ENCODE data around the gene ARL15.

The ARL15 gene

GRCh38 chr5:54285686-54286085 is 24.7 kb downstream of the ARL15 start:
- DNase-seq (ENCODE audit: low read depth), result no peak

- no peak for DNase-seq (ENCODE audit: low read depth)
Observed at GRCh38 chr5:54284586-54284985, 25.8 kb downstream of the ARL15 start.

GRCh38 chr5:54282876-54283275 is 27.5 kb downstream of the ARL15 start:
- no peak for DNase-seq (ENCODE audit: low read depth)

GRCh38 chr5:54281960-54282692 is 28.2 kb downstream of the ARL15 start:
- DNase-seq (ENCODE audit: low read depth), result no peak

- DNase-seq (ENCODE audit: low read depth), result no peak
Observed at GRCh38 chr5:54279960-54280359, 30.4 kb downstream of the ARL15 start.

- DNase-seq (ENCODE audit: low read depth), result no peak
Observed at GRCh38 chr5:54278979-54279717, 31.2 kb downstream of the ARL15 start.

GRCh38 chr5:54278036-54278830 is 32.1 kb downstream of the ARL15 start:
- DNase-seq (ENCODE audit: low read depth), result no peak

GRCh38 chr5:54276048-54276447 is 34.3 kb downstream of the ARL15 start:
- no peak for DNase-seq (ENCODE audit: low read depth)

GRCh38 chr5:54275361-54275760 is 35.0 kb downstream of the ARL15 start:
- DNase-seq (ENCODE audit: low read depth), result no peak

GRCh38 chr5:54274944-54275343 is 35.4 kb downstream of the ARL15 start:
- no peak for DNase-seq (ENCODE audit: low read depth)

GRCh38 chr5:54273715-54274114 is 36.7 kb downstream of the ARL15 start:
- no peak for DNase-seq (ENCODE audit: low read depth)

GRCh38 chr5:54272746-54273145 is 37.6 kb downstream of the ARL15 start:
- no peak for DNase-seq (ENCODE audit: low read depth)

- no peak for DNase-seq (ENCODE audit: low read depth)
Observed at GRCh38 chr5:54270326-54270725, 40.0 kb downstream of the ARL15 start.

GRCh38 chr5:54264574-54264973 is 45.8 kb downstream of the ARL15 start:
- no peak for DNase-seq (ENCODE audit: low read depth)

- no peak for DNase-seq (ENCODE audit: low read depth)
Observed at GRCh38 chr5:54263447-54263846, 46.9 kb downstream of the ARL15 start.

GRCh38 chr5:54261596-54261995 is 48.8 kb downstream of the ARL15 start:
- no peak for DNase-seq (ENCODE audit: low read depth)

GRCh38 chr5:54259981-54260380 is 50.4 kb downstream of the ARL15 start:
- DNase-seq (ENCODE audit: low read depth), result no peak

- no peak for DNase-seq (ENCODE audit: low read depth)
Observed at GRCh38 chr5:54259090-54259489, 51.3 kb downstream of the ARL15 start.

GRCh38 chr5:54257366-54258118 is 52.8 kb downstream of the ARL15 start:
- no peak for DNase-seq (ENCODE audit: low read depth)

- no peak for DNase-seq (ENCODE audit: low read depth)
Observed at GRCh38 chr5:54254482-54255198, 55.7 kb downstream of the ARL15 start.

- no peak for DNase-seq (ENCODE audit: low read depth)
Observed at GRCh38 chr5:54251981-54252380, 58.4 kb downstream of the ARL15 start.
